Stimulated activated CD8-positive, alpha-beta memory T cell treated with anti-CD3 and anti-CD28 coated beads, Interleukin-15, amount 100 ng/mL, for 1 hour (primary cell): ENCODE measurements around the gene CAVIN2.

Experiments used
- DNase-seq: peaks from one replicate; pipeline ENCODE4 v3.0.0-alpha.2; 2020; ENCODE audit warnings: low read depth

CAVIN2 gene

DNA sequence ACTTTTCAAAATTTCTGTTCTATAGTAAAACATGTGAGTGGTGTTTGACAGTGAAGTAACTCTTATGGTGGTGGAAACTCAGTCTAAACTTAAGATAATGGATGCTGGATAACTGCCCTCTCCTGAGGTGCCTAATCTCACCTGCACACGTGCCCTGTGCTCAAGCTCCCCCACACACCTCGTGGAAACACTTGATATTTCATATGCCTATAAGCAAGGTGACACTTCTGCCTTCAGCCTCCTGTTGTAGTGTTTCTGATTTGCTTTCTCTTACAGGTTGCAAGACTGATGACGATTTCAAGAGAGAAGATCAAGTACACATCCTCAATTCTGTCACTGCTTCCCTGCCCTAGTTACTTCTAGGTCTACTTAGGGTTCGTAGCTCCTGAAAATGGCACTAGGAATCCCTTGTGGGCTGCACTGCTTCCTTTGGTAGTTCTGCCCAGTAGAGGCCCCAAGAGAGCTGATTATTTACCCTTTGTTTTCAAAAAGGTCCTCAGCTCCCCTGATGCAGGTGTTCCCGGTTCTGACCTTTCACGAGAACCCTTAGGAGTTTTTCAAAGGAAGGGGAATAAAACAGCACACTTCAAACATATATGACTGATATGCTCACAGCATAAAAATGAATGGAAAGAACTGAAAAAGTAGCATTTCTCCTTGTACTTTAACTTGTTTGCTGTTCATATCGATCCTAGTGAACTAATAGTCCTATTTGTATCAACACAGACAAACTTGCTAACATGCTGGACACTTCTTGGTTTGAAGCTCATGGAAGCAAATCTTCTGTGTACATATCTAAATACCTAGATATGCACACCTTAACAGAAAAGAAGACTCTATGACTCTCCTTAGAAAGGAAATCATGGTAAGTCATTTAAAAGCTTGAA is 6.7 kb downstream of the CAVIN2 start:
- DNase-seq, result no peak

DNA sequence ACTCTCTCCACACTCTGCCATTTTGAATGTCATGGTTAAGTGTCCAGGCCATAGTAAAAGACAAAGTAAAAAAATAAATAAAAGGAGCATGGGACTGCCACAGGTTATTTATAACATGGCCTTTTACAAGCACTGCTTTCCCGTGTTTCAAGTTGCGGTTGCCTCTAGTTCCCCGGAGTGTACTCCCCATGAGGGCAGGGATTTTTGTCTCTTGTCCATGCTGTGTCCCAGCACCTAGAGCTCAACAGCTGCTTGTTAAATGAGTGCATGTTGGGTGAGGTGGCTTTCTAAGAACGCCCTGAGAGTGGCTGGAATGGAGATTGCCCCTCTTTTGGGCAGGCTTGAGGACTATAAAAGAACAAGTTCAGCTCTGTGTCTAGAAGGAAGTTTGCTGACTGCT is 8.4 kb downstream of the CAVIN2 start:
- DNase-seq, result no peak

DNA sequence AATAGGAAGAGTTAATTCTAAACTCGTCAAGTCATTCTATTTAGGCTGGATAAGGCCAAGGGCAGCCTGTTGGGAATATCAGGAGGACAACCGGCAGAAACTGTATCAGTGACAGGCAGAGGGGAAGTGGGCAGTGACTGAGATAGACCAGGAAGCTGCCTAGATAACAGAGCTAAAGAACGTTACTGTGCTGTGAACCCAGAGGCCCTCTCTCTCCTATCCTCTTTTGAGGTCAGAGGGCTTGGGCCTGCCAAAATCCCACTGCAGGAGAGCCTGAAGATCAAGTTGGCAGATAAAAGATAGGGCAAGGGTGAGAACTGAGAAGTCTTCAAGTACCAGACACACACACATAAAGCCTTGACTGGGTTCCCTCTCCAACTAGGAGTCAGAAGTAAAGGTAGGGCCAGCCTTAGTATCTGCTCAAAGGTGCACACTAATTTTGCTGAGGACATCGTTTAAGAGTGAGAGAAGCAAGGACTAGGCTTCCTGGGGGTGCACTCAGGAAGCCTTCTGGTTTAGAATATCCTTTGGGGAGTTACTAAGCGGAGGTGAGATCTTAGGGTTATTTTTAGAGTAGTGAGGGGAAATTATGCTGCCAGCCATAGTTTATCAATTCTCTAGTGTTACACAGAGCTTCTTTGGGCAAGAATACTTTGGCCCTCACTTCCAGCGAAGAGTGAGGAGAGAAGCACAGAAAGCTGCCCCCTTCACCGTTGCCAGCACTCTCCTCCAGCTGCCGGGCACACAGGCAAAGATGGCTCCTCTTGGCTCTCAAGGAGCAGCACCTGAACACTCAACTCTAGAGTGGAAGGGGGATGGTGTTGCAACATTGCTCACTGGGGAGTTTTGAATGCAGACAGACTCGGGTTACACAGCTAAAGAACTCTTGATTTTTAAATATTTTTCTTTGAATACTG is 9.8 kb downstream of the CAVIN2 start:
- DNase-seq, result no peak

DNA sequence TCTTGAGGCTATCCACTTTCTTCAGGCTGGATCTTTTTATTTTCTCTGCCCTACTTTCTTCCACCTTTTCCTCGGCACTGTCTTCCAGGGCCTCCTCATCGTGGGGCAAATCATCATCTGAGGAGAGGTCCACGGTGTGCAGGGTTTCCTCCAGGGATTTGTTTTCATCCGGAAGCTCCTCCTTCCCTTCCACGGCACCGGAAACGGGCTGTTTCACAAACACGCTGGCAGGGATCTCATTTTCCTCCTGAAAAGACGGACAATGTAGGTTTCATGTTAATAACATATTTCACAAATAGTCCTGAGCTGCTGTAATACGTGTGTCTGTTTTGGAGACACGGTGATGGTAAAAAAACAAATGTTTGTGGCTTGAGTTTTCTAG is 10.4 kb downstream of the CAVIN2 start:
- no peak for DNase-seq

DNA sequence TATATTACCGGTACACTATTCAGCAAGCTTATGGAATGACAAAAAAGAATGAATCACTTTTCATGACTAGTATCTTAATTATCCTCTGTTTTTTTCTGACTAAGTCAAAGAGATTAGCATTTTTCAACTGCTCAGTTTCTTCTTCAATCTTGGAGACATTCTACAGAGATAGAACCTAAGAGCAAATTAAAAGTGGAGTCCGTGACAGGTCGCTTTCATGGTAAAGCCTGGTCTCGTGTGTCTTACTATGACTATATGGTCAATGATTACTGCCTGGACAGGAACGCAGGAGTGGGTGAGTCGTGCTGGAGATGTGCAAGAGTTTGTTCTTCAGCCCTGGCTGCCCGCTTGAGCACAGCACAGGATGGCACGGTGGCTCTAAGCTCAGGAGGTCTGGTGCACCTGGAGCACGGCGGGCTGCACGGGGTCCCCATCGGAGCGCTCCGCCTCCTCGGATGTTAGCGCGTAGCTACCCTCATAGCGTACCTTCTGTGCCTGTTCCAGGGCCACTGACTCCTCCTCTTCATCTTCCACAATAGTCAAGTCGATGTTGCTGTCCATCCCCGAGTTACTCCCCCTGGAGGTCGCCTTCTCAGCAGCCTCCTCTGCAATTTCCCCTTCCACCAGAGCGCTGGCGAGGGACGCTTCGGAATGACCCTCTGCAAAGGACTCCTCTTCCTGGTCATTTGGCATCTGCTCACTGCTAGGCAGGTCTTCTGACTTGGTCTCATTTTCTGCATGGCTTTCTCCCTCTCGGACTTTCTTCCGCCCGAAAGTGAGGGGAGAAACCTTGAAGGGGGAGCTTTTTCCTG is 11.1 kb downstream of the CAVIN2 start:
- no peak for DNase-seq

DNA sequence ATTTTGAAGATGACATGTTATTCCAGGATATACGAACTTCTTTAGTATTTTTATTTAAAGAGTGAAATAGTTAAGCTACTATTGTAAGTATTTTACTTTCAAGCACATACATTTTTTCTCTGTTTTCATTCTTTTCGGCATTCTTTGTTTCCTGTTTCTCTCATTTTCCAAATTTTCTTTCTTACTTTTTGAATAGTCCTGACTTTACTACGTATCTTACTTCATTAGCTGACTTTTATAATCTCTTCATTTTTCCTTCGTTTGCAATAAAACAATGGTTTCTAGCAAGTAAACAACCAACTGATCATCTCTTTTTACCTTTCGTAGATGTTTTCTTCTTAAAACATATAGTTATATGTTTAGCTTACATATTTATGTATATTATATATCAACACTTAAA is 11.8 kb downstream of the CAVIN2 start:
- no peak for DNase-seq

DNA sequence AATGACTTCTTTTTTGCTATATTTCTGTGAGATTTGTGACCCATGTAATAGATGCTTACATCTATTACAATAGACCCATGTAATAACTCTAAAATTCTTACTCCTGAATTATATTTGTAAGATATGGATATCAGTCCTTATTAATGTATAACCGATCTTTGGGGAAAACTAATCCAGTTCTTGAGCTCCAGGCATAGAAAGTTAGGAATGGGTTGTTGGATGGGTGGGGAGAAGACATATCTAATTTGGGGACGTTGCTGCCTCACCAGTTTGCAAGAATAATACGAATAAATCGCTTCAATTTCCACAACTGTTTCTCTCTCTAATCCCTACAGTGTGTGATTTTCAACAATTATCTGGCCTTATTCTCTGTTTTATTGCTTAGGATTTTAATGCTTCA is 13.5 kb downstream of the CAVIN2 start:
- DNase-seq, result no peak

DNA sequence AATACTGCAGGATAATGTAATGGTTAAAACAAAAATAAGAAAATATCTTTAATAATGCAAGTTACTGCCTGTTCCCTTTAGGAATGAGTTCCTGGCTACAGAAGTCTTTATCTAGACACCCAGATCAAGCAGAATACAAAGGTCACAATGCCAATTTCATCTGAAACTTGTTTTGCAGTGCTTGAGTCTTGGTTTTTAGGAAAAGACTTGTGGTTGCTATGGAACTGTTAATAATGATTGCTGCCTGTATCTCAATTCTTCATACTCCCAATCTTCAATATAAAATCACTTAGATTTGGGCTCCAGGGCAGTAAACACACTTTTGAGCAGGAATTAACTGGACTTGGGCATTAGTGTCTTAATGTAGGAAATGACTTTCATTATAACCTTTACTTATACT is 14.2 kb downstream of the CAVIN2 start:
- no peak for DNase-seq

DNA sequence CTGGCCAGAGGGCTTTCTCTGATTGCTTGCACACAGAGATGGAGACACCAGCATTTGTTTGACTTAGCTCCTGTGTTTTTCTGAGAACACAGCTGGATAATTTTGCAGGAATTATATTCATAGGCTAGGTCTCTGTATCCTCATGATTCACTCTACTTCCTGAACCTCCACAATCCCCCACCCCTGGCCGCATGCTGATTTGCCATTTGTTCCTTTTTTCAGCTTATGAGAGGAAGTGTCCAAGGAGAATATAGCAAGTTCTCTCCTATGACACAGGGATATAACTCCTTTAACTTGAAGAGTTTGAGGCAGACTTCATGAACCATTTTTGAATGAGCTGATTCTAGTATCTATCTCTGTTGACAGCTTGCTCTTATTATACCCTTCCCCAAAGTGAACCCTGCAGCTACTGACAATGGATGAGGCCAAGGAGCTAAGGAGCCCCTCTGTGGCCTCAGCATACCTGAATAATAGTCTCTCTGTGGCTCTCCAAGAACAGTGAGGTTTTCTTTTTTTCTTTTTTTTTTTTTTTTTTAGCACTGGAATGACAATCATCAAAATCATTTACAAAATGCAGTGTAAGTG is 15.4 kb downstream of the CAVIN2 start:
- DNase-seq, result no peak

DNA sequence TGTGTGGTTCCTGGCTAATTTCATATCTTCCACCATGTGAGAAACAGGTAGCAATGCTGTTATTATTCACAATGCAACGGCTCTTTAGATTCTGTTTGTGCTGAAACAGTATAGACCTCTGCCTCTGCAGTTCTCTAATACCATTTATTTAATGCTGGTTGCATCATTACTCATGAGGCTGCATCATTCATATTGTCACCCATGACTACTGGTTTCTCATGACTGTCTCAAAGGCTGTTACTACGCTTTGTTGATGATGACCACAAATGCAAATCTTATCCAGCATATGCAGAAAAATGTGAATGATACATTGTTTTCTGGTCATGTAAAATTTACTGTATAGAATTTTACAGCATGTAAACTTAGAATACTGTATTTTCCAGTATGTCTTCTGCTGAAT is 22.5 kb downstream of the CAVIN2 start:
- no peak for DNase-seq

DNA sequence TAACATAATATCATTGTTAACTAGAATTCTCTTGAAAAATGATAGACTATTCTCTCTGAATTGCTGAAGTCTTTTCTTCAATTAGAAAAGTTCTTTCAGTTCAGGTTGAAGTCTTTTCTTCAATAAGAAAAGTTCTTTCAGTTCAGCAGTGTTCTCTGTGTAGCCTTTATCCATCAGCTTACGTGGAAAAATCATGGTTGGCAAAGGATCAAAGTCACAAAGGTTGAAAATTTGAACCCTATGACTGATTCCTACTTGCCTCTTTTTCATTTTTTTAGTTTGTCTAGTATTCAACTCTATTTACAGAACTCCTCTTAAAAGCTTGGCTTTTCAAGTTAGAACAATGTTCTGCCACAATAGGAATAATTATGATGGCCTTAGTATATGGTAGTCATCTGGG is 25.8 kb downstream of the CAVIN2 start:
- DNase-seq, result no peak

DNA sequence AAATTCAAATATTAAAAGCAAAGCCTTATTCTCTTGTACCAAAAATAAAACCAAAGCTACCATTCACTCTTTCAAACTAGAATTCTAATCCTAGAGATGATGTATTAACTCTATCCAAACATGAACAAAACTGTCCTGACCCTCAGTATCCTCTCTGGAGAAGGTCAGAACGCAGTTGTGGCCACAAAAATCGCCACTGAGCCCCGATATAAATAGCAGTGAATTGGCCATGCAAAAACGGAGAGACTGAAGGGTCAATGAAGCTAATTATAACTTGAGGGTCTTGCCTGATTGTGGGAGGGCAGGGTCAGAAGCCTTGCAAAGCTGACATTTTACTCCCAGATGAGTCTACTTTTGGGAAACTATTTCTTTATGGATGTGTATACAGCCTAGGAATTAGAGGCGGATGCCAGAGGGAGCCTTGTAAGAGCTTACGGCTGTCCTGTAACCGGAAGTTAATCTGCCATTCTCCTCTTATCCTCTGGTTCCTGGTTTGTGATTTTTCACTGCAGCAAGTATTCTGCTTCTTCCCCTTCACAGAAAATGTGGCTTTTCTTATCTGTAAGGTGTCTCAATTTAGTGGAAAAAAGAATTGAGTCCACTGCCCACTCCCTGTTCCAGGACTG is 28.1 kb downstream of the CAVIN2 start:
- DNase-seq, result no peak

DNA sequence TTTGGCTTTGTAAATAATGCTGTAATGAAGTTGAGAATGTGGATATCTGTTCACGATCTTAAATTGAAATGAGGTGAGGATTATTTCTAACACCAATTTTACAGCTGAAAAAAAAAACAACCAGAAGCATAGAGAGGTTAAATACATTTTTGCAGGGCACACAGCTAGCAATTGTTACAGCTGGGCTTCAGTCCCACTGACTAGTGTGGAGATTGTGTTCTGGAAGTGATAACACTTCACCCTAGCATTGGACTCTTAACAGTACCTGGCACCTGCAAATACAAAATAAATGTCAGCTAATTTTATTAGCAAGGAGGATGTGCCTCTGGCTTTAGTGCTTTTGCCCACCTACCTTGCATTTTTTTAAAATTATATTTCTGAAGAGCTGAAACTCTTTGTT is 28.8 kb downstream of the CAVIN2 start:
- no peak for DNase-seq

DNA sequence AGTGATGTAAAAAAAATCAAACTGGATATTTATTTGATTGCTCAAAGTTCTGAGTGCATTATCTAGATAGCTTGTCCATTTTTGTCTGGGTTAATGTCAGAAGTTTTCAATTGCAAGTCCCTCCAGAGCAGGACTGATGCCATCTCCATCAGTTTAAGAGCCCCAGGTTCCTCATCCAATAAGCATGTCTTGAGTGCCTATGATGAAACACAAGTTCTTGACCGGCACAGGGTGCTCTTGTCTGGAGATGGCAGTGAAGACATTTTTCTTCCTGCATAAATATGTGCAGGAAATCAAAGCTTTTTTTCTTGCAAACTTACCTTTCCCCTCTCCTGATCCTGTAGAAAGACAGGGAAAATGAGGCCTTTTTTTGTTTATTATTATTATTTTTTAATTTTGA is 31.9 kb downstream of the CAVIN2 start:
- DNase-seq, result no peak

DNA sequence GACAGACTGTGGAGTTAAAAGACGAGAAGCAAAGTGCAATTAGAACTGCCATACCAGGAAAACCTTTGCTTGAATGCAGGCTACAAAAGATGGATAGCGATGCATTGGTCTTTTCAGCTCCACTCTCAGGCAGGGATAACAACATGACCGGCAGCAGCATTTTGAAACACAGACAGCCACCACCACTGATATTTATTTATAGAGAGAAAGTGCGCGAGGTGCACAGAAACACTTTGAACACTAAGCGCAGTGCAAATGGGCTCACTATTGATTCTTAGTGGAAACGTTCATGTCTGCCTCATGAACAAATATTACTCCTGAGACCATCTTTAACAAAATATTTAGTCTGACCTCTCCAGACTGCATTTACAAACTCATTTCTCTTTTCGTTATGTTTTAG is 32.9 kb downstream of the CAVIN2 start:
- no peak for DNase-seq

DNA sequence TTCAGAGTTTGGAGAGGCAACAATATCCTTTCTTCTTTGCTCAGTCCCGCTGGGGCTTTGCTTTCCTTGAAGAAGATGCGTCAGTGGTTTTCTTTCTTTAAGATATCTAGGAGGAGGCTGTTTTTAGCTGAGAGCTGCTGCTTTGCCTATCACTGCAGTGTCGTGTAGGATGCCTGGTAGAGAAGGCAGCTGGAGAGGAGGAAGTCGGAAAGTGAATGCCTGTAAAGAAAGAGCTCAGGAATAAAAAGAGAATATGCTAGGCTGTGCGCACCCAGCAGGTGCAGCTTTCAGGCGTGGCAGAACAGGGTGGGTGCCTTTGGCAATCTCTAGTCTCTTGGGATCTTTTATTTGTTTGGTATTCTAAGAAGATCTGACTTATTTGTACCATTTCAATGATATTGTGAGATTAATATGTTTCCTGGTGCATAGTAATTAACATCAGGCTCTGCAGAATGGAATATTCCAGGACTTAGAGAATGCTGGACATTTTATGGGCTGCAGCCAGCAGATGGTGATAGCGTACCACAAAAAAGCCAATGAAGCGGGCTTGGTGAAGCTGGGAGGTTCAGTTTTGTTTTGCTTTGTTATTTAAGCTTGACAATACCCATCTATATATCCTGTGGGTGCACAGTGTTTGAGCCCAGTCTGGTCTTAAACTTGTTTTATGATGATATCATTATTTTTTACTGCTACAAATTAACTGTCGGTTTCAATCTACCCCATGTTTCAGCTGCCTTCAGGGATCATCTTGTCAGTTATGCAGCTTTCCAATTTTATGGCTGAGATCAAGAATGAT is 34.9 kb downstream of the CAVIN2 start:
- no peak for DNase-seq

DNA sequence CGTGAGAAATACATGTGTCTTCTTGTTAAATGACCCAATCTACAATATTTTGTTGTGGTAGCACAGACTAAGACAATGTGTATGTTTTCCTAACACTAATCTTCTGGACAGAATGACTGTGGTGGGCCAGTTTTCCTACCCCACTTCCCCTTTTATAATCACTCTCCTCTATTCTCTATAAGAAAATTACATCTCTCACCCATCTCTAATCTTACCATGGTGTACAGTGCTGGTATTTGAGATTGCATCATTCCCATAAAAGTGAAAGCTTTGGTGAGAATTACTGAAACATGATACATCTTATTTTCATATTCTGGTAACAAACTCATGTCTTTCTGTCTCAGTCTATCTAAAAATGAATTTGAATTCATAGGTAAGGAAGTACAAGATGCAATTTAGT is 40.5 kb downstream of the CAVIN2 start:
- no peak for DNase-seq

DNA sequence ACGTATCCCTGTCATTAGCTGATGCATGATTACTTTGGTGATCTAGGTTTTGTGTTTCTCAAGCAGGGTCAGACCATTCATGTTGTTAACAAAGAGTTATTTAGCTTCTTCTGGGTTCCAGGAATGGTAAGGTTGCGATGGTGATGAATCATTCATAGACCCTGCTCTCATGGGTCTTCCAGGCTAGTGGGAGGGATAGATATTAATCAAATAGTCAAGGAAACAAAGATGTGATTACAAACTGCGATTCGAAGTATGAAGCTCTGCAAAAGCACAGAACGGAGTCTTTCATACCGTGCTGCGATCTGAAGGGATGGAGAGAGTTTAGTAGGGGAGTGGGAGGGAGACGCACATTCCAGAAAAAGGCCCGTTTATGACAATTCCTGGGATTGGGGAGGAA is 42.1 kb downstream of the CAVIN2 start:
- DNase-seq, result no peak

DNA sequence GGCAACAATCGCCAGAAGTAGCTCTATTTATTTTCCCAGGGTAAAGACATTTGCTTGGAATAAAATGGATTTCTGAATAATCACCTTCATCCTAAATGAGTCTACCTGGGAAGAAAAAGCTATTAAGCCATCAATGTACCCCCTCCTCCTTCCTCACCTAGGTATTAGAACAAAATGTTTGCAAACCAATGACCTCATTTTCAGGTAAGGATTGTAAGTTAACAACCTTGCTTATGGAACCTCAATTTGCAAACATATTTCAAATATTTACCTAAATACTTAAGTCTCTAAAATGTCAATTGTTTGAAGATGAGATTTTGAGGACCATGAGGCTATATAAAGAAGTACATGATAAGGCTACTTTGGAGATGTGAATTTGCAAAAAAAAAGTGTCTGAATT is 43.9 kb downstream of the CAVIN2 start:
- no peak for DNase-seq

DNA sequence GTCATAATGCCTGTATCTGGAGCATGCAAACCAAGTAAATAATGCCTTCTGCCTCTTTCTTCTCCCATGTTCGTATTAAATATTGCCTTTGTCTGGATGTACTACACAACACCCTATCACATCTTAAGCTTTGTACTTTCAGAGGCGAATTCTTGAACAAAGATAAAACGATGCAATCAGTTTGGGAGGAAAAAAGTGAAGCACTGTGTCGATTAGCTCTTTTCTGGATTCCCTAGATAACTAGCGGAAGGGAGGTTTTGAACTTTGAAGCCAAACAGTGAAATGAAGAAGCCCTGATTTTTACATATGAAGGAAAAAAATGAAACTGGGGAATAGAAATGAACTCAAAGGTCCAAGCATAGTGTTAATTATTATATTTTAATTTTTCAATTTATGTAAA is 44.7 kb downstream of the CAVIN2 start:
- DNase-seq, result no peak

DNA sequence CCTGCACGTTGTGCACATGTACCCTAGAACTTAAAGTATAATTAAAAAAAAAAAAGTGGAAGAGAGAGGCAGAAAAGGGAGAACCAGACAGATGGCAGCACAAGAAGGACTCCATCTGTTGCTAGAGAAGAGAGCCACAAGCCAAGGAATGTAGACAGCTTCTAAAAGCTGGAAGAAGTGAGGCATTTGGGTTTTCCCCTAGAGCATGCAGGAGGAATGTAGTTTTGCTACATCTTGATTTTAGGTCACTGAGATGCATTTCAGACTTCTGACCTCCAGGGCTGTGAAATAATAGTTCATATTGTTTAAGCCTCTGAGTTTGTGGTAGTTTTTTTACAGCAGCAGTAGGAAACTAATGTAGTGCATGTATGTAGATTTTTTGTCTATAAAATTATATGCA is 46.0 kb downstream of the CAVIN2 start:
- DNase-seq, result no peak
